Muscle of back (tissue), 11 donors: ENCODE data around the gene KIRREL1. TPM values are rescaled to one million over a fixed set of nuclear protein-coding genes. Genes with fewer than 3 reads are reported as not detected.

Experiments
- DNase-seq, 3 donors: peaks; one replicate each; pipeline versions ENCODE4 v3.0.0 to v3.0.0-alpha.2; 2013
- polyA plus RNA-seq, 10 donors: library from polyadenylated mRNA; unstranded; fragments of 120-200 nt; gene quantifications; one replicate each; pipeline ENCODE4 v1.2.1, GENCODE V29; 2013; ENCODE audit not compliant: insufficient read length in 10 of 10

Gene KIRREL1
- polyA plus RNA-seq, 10 donors: 27.1 to 55.1 (median 33.0) TPM

DNA sequence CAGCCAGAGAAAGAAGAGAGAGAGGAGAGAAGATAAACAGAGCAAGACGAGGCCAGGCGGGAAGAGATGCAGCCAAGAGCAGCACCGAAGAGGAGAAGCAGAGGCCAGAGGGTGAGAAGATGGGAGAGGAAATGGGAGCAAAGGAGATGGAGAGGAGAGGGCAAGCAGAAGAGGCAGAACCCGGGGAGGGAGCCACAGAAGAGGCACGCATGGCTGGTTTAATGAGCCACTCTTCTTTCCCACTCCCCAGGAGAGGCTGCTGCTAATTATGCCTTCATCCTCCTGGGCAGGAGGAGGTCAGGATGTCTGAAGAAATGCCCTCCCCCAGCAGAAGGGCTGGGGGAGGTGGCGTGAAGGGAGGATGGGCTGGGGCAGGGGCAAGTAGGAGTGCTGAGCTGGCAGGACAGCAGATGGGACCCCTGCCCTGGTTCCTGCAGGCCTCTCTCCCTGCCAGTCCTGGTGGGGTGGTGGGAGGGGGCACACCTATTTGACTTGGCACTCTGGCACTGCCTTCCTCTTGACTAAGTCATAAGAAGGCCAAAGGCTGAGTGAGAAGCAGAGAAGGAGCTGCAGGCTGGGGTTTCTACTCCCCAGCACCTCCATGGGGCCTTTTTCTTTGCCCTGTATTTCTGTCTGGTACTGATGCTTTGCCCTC is 32.3 kb downstream of the KIRREL1 start:
- DNase-seq: no peak

DNA sequence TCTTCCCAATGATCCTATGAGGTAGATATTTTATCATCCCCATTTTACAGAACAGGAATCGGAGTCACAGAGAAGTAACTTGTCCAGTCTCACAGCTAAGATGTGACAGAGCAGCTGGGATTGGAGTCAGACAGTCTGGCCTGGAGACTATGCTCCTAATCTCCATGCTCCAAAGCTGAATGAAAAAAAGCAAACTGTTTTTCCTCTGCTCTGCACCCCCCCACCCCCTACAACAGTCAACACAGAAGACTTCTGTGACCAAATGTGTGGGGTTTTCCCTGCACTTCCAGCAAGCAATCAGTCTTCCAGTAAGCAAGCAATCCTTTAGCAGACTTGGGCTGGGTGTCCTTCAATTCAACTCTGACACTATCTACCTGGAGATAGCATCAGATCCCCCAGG is 33.2 kb downstream of the KIRREL1 start:
- DNase-seq: no peak

DNA sequence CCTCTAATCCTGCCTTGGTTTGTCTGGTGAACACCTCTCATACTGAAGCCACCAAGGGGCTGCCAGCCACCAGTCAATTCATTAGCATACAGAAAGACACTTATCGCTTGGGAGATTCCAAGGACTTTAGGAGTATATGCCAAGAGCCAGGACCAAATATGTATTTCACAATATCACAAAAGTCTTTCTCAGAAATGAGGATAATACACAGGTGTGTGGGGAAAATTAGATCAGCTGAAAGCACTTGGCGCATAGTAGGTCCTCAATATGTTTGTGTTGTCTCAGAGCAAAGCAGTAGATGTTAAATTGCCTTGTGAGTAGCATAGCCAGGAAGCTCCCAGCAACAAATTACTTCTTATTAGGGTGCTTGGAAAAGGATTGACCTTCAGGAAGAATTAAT is 34.1 kb downstream of the KIRREL1 start:
- DNase-seq: no peak

DNA sequence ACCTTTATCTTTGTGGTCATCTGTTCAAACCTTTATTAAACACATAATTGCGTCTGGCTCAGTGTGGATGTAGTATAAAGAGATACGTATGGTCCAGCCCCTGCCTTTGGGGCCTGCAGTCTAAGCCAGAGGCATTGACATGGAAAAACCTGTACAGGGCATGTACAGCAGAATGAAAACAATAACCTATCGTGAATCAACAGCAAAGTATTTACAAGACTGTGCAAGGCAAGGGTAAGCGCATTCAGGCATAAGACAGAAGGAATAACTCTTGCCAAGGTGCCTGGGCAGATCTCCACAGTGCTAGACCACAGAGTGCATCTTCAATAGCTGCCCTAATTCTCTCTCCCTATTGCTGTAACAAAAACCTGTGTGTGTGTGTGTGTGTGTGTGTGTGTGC is 35.5 kb downstream of the KIRREL1 start:
- DNase-seq: no peak

DNA sequence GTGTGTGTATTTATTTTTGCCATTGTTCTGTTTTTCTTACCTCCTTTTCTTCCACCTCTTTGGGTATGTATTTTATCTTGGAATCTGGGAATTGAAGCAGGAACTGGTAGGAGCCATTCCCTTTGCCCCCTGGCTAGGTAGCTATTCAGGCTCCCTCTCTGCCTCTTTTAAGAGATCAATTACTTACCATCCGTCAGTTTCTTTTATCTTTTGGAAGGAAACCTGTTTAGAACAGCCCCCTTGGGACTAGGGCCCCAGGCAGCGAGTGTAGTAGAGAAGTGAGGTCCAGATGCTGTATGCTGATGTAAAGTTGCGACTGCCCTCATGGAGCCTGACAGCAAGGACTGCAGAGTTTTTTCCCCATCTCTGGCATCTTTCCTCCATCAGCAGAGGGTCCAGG is 41.6 kb downstream of the KIRREL1 start:
- no peak for DNase-seq

DNA sequence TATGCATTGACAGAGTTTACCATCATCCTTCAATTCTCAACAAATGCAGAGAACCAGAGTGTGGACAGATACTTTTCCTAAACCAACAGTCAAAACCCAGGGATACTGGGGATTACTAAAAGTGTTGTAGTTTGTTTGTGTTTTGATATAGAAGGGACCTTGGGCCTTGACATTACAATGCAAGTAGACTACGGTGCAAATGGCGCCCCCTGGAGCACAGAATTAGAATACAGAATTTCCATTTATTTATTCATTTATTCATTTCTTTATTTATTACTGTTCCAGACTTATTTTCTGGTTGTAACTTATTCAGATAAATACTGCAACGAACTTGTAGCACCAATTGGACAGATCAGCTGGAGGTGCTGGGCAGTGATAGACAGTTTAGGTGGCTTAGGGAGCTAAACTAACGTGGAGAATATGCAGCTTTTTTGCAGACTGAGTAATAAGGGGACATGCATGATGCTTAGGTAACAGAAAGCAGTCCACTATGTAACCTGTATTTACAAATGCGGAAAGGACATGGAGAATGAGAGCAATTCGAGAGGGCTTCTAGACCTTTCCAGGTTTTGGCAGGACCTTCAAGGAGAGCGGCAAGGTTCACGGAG is 42.6 kb downstream of the KIRREL1 start:
- DNase-seq: peak in 2 of 3 donors; percentile 68 to 74

DNA sequence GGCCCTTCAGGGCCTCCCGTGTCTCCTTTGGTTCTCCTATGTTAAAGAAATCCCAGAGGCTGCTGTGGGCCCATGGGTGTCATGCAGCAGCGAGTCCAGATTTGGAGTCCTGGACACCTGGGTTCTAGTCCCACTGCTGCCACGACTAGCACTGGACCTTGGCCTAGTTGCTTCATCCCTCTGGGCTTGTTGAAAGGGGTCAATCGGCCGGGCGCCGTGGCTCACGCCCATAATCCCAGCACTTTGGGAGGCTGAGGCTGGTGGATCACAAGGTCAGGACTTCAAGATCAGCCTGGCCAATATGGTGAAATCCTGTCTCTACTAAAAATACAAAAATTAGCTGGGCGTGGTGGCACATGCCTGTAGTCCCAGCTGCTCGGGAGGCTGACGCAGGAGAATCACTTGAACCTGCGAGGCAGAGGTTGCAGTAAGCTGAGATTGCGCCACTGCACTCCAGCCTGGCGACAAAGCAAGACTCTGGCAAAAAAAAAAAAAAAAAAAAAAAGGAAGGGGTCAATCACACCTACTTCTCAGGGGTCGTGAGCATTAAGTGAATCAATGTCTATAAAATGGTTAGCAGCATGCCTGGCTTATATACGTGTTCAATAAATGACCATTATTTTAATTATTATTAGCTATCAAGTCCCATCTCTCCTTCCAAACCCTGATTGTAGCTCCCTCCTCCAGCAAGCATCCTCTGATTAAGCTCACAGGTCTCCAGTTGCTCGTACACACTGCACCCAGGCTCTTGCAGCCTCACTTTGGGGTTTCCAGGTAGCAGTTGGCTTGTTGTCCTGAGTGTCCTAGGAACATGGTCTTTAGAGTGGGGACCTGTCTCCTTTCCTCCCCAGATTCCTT is 43.8 kb downstream of the KIRREL1 start:
- no peak for DNase-seq

DNA sequence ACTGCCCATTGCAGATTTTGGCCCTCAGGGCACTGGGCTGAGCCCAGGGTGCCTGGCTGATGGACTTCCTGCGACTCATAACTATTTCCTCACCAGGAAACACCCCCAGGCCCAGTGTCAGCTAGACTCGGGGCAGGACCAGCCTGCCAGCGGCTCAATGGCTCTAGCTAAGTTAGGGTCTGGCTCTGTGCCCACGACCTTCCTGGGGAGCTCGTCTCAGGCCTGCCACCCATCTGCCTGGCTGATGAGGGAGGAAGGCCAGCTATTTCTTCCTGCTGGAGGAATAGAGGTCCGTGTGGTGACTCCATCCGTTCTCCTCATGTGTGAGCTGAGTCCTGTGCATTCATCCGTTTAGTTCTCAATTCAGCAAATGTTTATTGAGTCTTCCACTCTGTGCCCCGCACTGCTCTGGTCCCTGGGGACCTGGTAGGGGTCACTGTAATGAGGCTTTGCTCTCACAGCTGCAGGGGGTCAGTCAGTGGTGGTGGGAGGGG is 44.5 kb downstream of the KIRREL1 start:
- DNase-seq: no peak

DNA sequence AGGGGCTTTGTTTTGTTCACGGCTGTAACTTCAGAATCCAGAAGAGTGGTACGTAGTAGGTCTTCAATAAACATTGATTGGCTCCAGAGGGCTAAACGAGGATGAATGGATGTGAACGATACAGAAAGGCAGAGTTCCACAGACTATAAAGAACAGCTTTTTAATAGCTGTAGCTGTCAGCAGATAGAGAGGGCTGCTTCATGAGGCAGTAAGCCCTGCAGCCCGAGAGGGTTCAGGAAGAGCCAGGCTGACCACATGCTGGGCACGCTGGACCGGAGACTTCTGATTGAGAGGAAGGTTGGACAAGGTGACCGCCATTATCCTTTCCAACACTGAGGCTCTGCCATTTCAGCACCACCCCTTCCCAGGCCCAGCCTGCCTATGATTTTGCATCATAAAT is 45.3 kb downstream of the KIRREL1 start:
- no peak for DNase-seq

DNA sequence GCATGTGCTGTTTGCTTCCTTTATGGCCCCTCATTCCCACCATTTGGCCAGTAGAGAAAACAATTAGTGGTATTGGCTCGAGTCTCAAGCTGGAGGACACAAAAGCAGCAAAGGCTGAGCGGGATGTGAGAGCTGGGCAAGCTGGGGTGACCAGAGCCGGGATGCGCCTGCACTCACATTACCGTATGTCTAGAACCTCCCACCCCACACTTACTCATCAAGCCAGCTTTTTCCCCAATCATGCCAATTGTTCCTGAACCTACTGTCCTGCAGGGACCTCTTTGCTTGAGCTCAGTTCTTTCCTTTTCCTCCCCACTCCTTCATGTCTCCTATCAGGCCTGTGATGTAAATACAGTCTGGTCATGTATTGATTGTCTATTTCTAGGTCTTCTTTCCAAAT is 45.9 kb downstream of the KIRREL1 start:
- no peak for DNase-seq

DNA sequence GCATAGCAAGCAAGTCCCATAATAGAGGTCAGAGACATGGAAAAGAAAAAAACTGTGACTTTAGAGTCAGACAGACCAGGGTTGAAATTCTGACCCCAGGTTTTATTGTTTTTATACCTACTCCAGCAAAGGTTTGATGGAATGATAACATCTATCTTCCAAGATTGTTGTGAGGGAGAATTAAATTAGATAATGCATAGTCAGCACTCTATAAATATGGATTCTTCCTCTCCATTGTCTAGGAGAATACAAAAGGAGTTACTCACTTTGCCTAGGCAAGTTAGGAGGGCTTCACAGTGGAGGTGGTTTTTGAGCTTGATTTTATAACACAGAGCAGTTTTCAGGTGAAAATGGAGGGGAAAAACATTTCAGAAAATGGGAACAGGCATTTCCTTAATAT is 46.9 kb downstream of the KIRREL1 start:
- no peak for DNase-seq

DNA sequence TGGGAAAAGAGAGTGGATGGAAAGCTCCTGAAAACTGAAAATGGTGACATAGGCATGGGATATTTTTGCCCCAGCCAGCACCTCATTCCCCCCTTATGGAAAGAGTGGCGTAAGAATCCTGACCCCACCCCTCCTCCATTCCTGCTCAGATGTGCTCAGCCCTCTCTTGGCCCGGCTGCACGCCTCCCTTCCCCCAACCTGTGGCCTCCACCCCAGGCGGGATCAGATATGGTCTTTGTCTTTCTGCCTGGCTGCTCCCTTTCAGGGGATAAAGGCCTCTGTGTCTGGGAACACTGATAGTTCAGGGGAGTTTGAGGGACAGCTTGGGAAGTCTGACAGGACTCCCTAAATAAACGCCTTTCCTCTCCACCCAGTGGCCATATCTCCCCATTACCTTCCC is 49.8 kb downstream of the KIRREL1 start:
- DNase-seq: peak in 1 of 3 donors; percentile 54

DNA sequence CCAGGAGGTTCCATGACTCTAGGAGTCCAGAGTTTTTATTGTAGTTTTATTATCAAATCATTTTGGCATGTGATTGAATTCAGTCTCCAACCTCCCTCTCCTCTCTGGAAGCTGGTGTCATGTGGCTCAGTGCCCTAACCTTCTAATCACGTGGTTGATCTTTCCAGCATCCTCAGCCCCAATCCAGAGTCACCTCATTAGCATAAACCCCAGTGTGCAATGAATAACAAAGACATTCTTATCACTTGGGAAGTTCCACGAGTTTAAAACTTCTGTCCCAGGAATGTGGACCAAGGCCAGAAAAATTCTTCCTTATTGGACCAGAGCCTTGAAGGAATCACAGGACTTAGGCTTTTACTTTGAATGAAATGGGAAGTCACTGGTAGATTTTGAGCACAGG is 52.2 kb downstream of the KIRREL1 start:
- DNase-seq: peak in 2 of 3 donors; percentile 51 to 63

DNA sequence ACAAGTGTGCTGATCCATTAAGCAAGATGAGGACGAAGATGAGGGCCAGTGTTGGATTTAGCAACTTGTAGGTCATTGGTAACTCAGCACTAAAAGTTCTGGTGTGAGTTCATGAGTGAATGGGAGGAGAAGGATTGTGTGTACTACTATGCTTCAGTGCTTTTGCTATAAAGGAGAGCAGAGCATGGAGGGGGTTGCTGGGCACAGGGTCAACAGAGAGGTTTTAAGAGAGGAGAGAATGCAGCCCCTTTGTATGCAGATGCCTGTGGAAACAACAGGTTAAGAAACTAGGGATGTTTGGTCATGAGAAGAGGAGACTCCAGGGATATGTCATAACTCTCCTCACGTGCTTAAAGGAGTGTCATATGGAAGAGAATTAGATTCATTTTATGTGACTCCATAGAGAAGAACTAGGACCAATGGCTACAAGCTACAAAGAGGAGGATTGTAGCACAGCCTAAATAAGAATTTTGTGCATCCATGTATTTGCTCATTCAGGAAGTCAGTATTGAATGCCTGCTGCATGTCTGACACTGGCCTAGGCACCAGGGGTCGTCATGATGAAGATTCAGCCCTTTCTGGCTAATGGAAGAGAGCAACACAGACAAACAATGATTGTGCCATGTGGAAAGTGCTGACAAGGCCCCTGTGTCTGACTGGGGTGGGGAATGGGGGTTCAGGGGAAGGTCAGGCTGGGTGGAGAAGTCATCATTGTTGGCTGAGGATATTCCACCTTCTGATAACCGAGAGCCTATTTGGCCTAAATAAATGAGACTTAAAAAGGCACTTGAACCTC is 53.5 kb downstream of the KIRREL1 start:
- DNase-seq: no peak

DNA sequence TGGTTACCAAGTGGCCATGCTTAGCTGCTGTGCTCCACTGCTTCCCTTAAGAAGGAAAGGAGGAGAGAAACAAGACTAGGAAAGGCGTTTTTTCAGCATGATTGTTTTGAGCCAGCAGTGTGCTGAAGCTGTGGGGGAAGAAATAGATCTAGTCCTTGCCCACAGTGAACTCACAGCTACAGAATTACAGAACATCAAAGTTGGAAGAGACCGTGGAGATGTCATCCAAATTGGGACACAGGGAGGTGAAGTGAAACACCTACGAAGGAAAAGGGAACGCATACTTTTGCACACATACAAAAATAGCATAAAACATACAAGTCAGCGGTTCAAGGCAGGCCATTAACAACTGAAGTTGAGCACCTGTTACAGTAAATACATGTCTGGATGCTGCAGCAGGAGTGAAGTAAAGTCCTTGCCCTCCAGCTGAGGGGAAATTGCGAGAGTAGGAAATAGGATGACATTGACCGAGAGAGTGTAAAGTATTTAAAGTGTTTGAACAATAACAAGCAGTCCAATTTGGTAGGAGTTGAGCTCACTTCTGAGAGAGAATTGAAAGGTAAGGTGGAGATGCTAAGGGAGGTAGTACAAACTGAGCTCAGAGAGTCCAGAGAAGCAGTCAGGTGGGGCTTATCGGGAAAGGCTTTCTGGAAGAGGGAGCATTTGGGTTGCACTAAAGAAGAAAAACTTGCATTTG is 55.1 kb downstream of the KIRREL1 start:
- no peak for DNase-seq

DNA sequence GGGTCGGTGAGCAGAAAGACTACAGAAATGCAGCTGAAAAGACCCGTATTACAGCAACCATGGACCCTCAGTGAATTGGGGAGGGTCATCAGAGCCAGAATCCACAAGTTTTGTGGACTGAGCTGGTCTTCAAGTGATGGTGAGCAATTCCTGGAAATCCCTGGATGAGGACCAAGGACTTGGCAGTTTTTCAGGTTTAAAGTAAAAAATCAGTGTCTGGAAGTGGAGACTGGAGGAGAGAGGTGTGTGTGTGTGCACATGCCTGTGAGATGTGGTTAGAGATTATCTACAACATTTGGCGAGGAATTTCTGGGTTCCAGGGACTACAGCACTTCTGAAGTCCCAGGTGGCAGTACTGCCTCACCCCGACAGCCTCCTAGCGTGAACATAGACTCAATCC is 56.4 kb downstream of the KIRREL1 start:
- DNase-seq: peak; percentile 46 to 83 (median 80)

DNA sequence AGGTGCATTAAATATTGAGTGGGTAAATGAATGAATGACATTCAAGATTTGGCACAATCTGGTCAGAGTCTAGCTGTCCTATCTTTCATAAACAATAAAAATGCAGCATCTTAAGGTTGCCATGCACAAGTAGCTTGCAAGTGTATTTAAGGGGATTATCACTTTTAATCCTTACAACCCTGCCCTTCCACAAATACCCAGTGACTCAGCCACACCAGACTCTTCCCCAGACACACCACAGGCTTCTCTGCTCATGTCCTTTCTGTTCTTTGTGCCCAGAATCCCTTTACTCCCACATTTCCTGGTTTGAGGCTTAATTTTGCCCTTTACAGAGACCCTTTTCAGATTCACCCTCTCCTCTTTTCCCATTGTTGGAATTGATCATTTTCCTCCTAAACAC is 59.8 kb downstream of the KIRREL1 start:
- no peak for DNase-seq

DNA sequence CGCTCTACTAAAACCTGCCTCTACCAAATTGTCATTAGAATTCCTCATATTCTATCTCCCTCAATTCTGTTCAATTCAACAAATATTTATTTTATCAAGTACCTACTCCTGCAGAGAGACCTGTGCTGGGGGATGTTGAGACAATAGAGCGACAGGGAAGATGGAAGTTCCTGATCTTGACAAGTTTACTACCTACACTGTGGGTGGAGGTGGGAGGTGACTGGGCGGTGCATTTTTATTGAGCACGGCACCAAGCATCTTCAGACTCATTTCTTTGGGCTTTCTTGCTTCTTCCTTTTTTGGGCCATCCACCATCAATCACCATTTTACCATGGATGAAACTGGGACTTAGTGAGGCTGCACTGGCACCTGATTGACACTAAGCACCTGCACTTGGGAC is 61.3 kb downstream of the KIRREL1 start:
- no peak for DNase-seq

DNA sequence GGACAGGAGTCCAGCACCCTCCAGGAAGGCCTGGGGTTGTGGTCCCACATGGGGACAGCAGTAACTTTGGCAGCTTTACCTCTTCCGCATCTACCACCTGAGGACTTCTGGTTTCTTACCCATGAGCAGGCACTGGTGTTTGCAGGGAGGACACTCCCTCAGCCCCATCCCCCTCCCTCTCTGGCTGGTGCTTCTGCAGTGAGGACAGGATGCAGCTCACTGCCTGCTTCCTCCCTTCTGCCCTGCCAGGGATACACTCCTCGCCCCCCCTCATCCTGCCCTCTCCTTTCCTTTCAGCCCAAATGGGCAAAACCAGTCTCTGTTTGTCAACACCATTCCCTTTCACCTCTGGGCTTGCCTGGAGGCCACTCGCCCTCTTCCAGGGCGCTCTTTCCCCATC is 62.4 kb downstream of the KIRREL1 start:
- no peak for DNase-seq

DNA sequence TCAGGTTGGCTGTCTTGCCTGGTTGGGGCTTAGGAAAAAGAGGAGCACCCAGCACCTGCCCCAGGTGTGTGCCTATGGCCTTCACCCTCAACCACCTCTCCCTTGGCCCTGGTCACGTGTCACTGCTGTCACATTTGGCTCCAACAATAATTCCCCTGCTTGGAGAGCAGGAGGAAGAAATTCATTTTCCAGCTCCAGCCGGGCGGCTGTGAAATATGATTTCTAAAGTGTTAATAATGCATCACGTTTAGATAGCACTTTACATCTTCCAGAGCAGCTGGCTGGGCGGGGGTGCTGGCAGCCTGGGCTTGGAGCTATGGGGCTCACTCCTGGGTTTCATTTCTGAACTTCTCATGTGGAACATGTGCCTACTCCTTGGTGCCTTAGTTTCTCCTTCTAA is 63.1 kb downstream of the KIRREL1 start:
- no peak for DNase-seq

DNA sequence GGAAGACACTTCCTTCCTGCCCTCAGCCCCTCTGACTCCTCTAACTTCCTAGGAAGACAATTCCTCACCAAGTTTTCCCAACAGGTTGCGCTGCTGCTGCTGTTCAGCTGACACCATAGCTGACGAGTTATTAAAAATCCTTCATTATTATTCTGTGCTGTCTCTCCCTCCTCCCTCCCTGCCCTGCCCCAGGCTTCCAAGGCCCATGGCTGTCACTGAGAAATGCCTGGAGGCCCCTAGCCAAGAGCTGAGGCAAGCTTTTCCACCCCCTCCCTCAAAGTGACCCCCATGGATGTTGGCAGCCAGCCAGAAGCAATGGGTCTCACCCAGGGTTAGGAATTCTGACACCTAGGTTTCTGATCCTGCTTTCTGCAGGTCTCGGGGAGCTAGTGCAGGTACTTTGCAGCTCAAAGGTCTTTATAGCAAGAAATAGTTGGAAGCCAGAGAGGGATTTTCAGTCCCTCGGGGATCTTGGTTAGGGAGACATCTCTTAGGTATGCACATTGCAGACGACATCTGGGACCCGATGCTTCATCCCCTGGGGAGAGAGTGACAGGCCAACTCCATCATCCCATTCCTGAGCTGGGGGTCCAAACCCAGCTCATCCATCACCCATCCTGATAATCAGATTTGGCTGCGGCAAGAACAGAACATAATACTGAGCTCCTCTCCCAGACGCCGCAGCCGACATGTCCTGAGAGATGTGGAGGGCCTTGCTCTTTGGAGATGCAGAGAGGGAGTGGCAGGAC is 65.0 kb downstream of the KIRREL1 start:
- DNase-seq: no peak
